K562 (cell line): Measurements from ENCODE around the gene ERICH2. TPM values are rescaled to one million over a fixed set of nuclear protein-coding genes. Genes with fewer than 3 reads are reported as not detected.

Experiments
- ATF3 ChIP-seq, 2 experiments: fragments of 450-650 bp in 1 of 2; sonication (generic) in 1 of 2; formaldehyde crosslinking in 1 of 2; IDR thresholded peaks in 1 of 2; conservative IDR thresholded peaks in 1 of 2; 2 replicates each; pipeline versions ENCODE4 v1.6.1 to v1.8.1; 2016 to 2023; ENCODE audit warnings: mild to moderate bottlenecking in 2 of 2, moderate library complexity in 2 of 2, inconsistent platforms in 1 of 2, missing genetic modification reagents in 1 of 2
- BRD9 ChIP-seq: fragments of 450-650 bp; IDR thresholded peaks from 2 replicates; pipeline ENCODE4 v1.6.1; 2018; ENCODE audit warnings: low read depth; ENCODE audit not compliant: partially characterized antibody
- CBFA2T2 ChIP-seq: fragments of 450-650 bp; conservative IDR thresholded peaks from 2 replicates; pipeline ENCODE4 v1.6.1; 2017; ENCODE audit warnings: mild to moderate bottlenecking
- CEBPZ ChIP-seq: fragments of 150-350 bp; IDR thresholded peaks from 2 replicates; pipeline ENCODE4 v1.6.1; 2014; ENCODE audit warnings: low read depth, mild to moderate bottlenecking, low read length, borderline replicate concordance
- CHAMP1 ChIP-seq: fragments of 450-650 bp; IDR thresholded peaks from 2 replicates; pipeline ENCODE4 v1.6.1; 2016; ENCODE audit warnings: mild to moderate bottlenecking
- CTBP1 ChIP-seq: fragments of 450-650 bp; IDR thresholded peaks from 2 replicates; pipeline ENCODE4 v1.6.1; 2016; ENCODE audit warnings: borderline replicate concordance
- FOXJ3 ChIP-seq: sonication (generic); formaldehyde crosslinking; IDR thresholded peaks from 2 replicates; pipeline ENCODE4 v1.4.0; 2020; ENCODE audit warnings: mild to moderate bottlenecking, missing genetic modification reagents
- GABPA ChIP-seq: fragments of 200-800 bp; sonication (Bioruptor generic); conservative IDR thresholded peaks from 2 replicates; pipeline ENCODE4 v1.6.1; 2016; ENCODE audit warnings: low read depth, missing genetic modification characterization, missing compliant biosample characterization
- PBX2 ChIP-seq, 2 experiments: IDR thresholded peaks in 1 of 2; conservative IDR thresholded peaks in 1 of 2; 2 replicates each; pipeline ENCODE4 v1.6.1; 2016; ENCODE audit warnings: low read depth in 2 of 2, mild to moderate bottlenecking in 1 of 2, missing compliant biosample characterization in 1 of 2, missing genetic modification characterization in 1 of 2, moderate library complexity in 1 of 2
- SAFB2 ChIP-seq: fragments of 200-400 bp; formaldehyde crosslinking; IDR thresholded peaks from 2 replicates; pipeline ENCODE4 v1.6.1; 2018; ENCODE audit warnings: borderline replicate concordance, low read length, low read depth, moderate library complexity; ENCODE audit not compliant: severe bottlenecking
- SRF ChIP-seq, 2 experiments: fragments of 250-450, 450-650 bp in 1 of 2; sonication (Bioruptor Pico) in 1 of 2; sonication (generic) in 1 of 2; formaldehyde crosslinking; IDR thresholded peaks; 2 replicates each; pipeline versions ENCODE4 v1.5.0 to v1.5.1; 2020 to 2022; ENCODE audit warnings: mild to moderate bottlenecking in 1 of 2, missing genetic modification reagents in 1 of 2
- ZFX ChIP-seq: sonication (generic); formaldehyde crosslinking; IDR thresholded peaks from 2 replicates; pipeline ENCODE4 v1.8.0; 2022; ENCODE audit warnings: mild to moderate bottlenecking, missing genetic modification reagents, moderate library complexity
- ZNF253 ChIP-seq: fragments of 250-450 bp; sonication (Bioruptor Pico); conservative IDR thresholded peaks from 2 replicates; pipeline ENCODE4 v1.6.1; 2021; ENCODE audit warnings: mild to moderate bottlenecking
- ZNF431 ChIP-seq: sonication (generic); formaldehyde crosslinking; IDR thresholded peaks from 2 replicates; pipeline ENCODE4 v1.8.0; 2022; ENCODE audit warnings: mild to moderate bottlenecking, missing genetic modification reagents
- polyA plus RNA-seq, 8 experiments: library from polyadenylated mRNA; depleted of rRNA in 4 of 8; stranded (reverse) in 5 of 8; unstranded in 3 of 8; fragments of >200 nt; fragmentation: Nextera tagmentation in 2 of 8; fragmentation: Illumina TruSeq in 1 of 8; extraction: Ambion mirVana in 2 of 8; extraction: Trizol in 1 of 8; gene quantifications; 2 replicates each; pipeline versions ENCODE4 v1.2.1 to v1.2.3, GENCODE V29; 2011 to 2014; ENCODE audit warnings: inconsistent platforms in 1 of 8, missing spikeins in 1 of 8
- total RNA-seq, 7 experiments: library from RNA; depleted of rRNA in 6 of 7; stranded (reverse); fragments of >200 nt in 6 of 7; fragmentation: Illumina TruSeq in 2 of 7; extraction: Trizol in 2 of 7; gene quantifications; 2 replicates each; pipeline versions ENCODE4 v1.2.1 to v1.2.3, GENCODE V29; 2011 to 2021; ENCODE audit warnings: low replicate concordance in 1 of 7

Gene ERICH2
- total and polyA plus RNA-seq, 9 of the 15 experiments (the other 6 are each of a cell fraction or from before 2014, with no cell fraction given): 0.85 to 2.4 (median 1.6) TPM

GRCh38 chr2:170812710-170813600 lies 42.8 kb downstream of the ERICH2 start (continued):
- TF ChIP-seq CEBPZ: no peak
- TF ChIP-seq ZFX (CRISPR knock-in tag): 0 out of 2 replicates have a peak, but pooled peaks have one; percentile 23
- 0 out of 2 replicates have a peak, but pooled peaks have one; percentile 13 for TF ChIP-seq CTBP1
- no peak for TF ChIP-seq ATF3 (IDR thresholded peaks at IDR 0.05)
- TF ChIP-seq ATF3 (CRISPR knock-in tag; conservative IDR thresholded peaks at IDR 0.05): 0 out of 2 replicates have a peak, but pooled peaks have one; percentile 31
- TF ChIP-seq PBX2 (CRISPR knock-in tag; IDR thresholded peaks at IDR 0.05; ENCODE audit: low read depth): no peak
- no peak for TF ChIP-seq PBX2 (tag; conservative IDR thresholded peaks at IDR 0.05; ENCODE audit: low read depth)
- TF ChIP-seq CBFA2T2: no peak
- TF ChIP-seq GABPA (tag): no peak
- peak; percentile 51 for TF ChIP-seq BRD9
- TF ChIP-seq CHAMP1: no peak
- no peak for TF ChIP-seq FOXJ3 (CRISPR knock-in tag)
- no peak for TF ChIP-seq SAFB2
- TF ChIP-seq ZNF431: no peak
- 0 out of 4 replicates have a peak, but pooled peaks of 1 of the 2 experiments have one; percentile 21 for TF ChIP-seq SRF (CRISPR knock-in tag; IDR thresholded peaks at IDR 0.05)
- no peak for TF ChIP-seq ZNF253 (CRISPR knock-in tag)
